Common myeloid progenitor, CD34-positive (primary cell): ENCODE data around the gene ENO1.
"Not testable (repeated sequence)": the region's sequence is repeated elsewhere in the genome, so short reads cannot be mapped to it uniquely, and the experiment has no call there.

Source experiments
- CTCF ChIA-PET: fragments of 350-600 bp; sonication (Branson Sonifier 250); formaldehyde crosslinking; loops from one replicate; lab custom pipeline; 2021; ENCODE audit warnings: antibody characterized with exemption; lab: Charles Lee
- POLR2A ChIA-PET: fragments of 350-600 bp; sonication (Branson Sonifier 250); formaldehyde crosslinking; loops from one replicate; lab custom pipeline; 2021; ENCODE audit warnings: antibody characterized with exemption; lab: Charles Lee
- DNase-seq, 3 donors: peaks; one replicate each; pipeline versions ENCODE4 v3.0.0 to v3.0.0-alpha.2; 2013
- H3K27ac ChIP-seq, 2 experiments: 1 replicate in 1 of 2; 2 replicates in 1 of 2; pipeline ENCODE4 v1.7.0; 2013; ENCODE audit warnings: inconsistent platforms in 2 of 2, low read length in 2 of 2, mild to moderate bottlenecking in 2 of 2, low read depth in 1 of 2, moderate library complexity in 1 of 2; ENCODE audit not compliant: severe bottlenecking in 2 of 2, insufficient read depth in 1 of 2, poor library complexity in 1 of 2
- H3K27me3 ChIP-seq, 5 experiments: replicated peaks in 2 of 5; 1 replicate in 3 of 5; 2 replicates in 2 of 5; pipeline versions ENCODE4 v1.6.1 to v1.7.0; 2013; ENCODE audit warnings: low read length in 4 of 5, mild to moderate bottlenecking in 2 of 5, moderate library complexity in 2 of 5, inconsistent platforms in 1 of 5; ENCODE audit not compliant: insufficient read depth in 5 of 5, control insufficient read depth in 4 of 5
- H3K36me3 ChIP-seq, 4 experiments: 1 replicate in 2 of 4; 2 replicates in 2 of 4; pipeline versions ENCODE4 v1.6.1 to v1.7.0; 2013; ENCODE audit warnings: low read length in 3 of 4, control low read depth in 1 of 4, mild to moderate bottlenecking in 1 of 4; ENCODE audit not compliant: control insufficient read depth in 4 of 4, insufficient read depth in 4 of 4
- H3K4me1 ChIP-seq, 4 experiments: 1 replicate in 3 of 4; 2 replicates in 1 of 4; pipeline versions ENCODE4 v1.6.1 to v1.7.1; 2013; ENCODE audit warnings: low read length in 3 of 4, mild to moderate bottlenecking in 3 of 4, control low read depth in 1 of 4, inconsistent platforms in 1 of 4, moderate library complexity in 1 of 4; ENCODE audit not compliant: control insufficient read depth in 4 of 4, insufficient read depth in 4 of 4; ENCODE audit errors: control extremely low read depth in 1 of 4
- H3K4me3 ChIP-seq, 7 experiments: 1 replicate in 4 of 7; 2 replicates in 3 of 7; pipeline versions ENCODE4 v1.5.1 to v1.7.0; 2013; ENCODE audit warnings: mild to moderate bottlenecking in 7 of 7, low read length in 6 of 7, moderate library complexity in 6 of 7, inconsistent platforms in 2 of 7, low read depth in 2 of 7, control low read depth in 1 of 7; ENCODE audit not compliant: insufficient read depth in 4 of 7, control insufficient read depth in 1 of 7; ENCODE audit errors: extremely low read depth in 1 of 7
- H3K9me3 ChIP-seq, 5 experiments: 1 replicate in 4 of 5; 2 replicates in 1 of 5; pipeline versions ENCODE4 v1.6.1 to v1.7.1; 2013; ENCODE audit warnings: low read length in 4 of 5, mild to moderate bottlenecking in 2 of 5, inconsistent platforms in 1 of 5, low read depth in 1 of 5, moderate library complexity in 1 of 5; ENCODE audit not compliant: control insufficient read depth in 4 of 5, insufficient read depth in 2 of 5; ENCODE audit errors: control extremely low read depth in 1 of 5
- WGBS: methylation state at CpG from one replicate; pipeline ENCODE4 v1.1.5; 2013; ENCODE audit not compliant: insufficient coverage; 5-methylcytosine and 5-hydroxymethylcytosine counted together

Gene ENO1

DNA sequence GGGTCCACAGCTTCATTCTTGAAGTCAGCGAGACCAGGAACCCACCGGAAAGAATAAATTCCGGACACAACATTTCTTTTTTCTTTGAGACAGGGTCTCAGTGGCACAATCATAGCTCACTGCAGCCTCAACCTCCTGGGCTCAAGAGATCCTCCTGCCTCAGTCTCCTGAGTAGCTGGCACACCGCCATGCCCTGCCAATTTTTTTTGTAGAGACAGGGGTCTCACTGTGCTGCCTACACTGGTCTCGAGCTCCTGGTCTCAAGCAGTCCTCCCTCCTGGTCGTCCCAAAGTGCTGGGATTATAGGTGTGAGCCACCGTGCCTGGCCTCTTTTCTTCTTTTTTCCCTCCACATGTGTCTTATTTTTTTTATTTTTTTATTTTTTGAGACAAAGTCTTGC, 20.6 kb upstream of the ENO1 start:
- no peak for DNase-seq
- H3K27ac ChIP-seq = no peak overlapping the region
- ChIA-PET CTCF (interaction anchor here (0.7 to 1.2 kb wide), 5 partner anchors 12 to 33 kb away, joined by 3 read pairs; no protein-coding TSS in a partner anchor), POLR2A (no interaction called here)
- no peak overlapping the region for H3K4me3 ChIP-seq
- H3K9me3 ChIP-seq = no peaks in the 10 kb centered on the region
- no peaks in the 10 kb centered on the region for H3K27me3 ChIP-seq
- peaks cover 0 to 3% (median 0%) of the 10 kb centered on the region in 4 experiments for H3K4me1 ChIP-seq
- WGBS = 97% methylated on average over 5 of the region's 7 CpGs
- H3K36me3 ChIP-seq = no peaks in the 10 kb centered on the region

DNA sequence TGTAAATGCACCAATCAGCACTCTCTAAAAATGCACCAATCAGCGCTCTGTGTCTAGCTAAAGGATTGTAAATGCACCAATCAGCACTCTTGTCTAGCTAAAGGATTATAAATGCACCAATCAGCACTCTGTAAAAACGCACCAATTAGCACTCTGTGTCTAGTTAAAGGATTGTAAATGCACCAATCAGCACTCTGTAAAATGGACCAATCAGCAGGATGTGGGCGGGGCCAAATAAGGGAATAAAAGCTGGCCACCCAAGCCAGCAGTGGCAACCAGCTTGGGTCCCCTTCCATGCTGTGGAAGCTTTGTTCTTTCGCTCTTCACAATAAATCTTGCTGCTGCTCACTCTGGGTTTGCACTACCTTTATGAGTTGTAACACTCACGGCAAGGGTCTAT, 19.9 kb upstream of the ENO1 start:
- H3K36me3 ChIP-seq, POLR2A ChIA-PET, H3K4me3 ChIP-seq, H3K4me1 ChIP-seq, DNase-seq, H3K27ac ChIP-seq, H3K27me3 ChIP-seq, H3K9me3 ChIP-seq: not testable (repeated sequence)
- WGBS = 89% methylated on average over 4 of the region's 5 CpGs
- CTCF ChIA-PET = interaction anchor here (1.0 to 1.2 kb wide), 4 partner anchors 18 to 32 kb away, joined by 3 read pairs; no protein-coding TSS in a partner anchor

DNA sequence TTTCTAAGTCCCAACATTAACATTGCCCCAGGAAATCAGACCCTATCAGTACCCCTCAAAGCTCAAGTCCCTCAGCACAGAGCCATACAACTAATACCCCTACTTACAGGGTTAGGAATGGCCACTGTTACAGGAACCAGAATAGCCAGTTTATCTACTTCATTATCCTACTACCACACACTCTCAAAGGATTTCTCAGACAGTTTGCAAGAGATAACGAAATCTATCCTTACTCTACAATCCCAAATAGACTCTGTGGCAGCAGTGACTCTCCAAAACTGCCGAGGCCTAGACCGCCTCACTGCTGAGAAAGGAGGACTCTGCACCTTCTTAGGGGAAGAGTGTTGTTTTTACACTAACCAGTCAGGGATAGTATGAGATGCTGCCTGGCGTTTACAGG, 19.0 kb upstream of the ENO1 start:
- CTCF ChIA-PET = not testable (repeated sequence)

DNA sequence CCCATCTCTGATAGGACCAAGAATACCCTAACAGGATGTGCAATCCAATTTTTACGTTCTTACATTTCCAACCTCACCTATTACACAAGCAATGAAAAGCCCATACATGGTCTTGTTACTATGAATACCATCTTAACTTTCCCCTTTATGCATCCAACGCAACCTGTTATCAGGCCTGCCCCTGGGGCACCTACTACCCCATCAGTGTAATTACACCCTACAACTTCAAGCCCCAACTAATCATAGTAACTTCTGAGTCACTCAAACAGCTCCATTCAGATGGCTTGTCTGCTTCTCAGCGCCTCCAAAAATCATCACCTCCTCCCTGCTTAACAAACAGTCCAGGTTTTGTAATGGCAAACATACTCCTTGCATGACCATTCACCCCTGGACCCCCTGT, 18.3 kb upstream of the ENO1 start:
- H3K9me3 ChIP-seq, DNase-seq, H3K27ac ChIP-seq, H3K4me3 ChIP-seq, H3K4me1 ChIP-seq, H3K27me3 ChIP-seq, POLR2A ChIA-PET, H3K36me3 ChIP-seq: not testable (repeated sequence)
- WGBS = 89% methylated on average over 3 of the region's 3 CpGs
- CTCF ChIA-PET = interaction anchor here (1.6 kb wide), 1 partner anchor 11 kb away, joined by 4 read pairs; no protein-coding TSS in a partner anchor

More for the DNA sequence above, 19.0 kb upstream of the ENO1 start:
- DNase-seq, H3K4me1 ChIP-seq, POLR2A ChIA-PET, H3K36me3 ChIP-seq, H3K27me3 ChIP-seq, H3K9me3 ChIP-seq, H3K27ac ChIP-seq, H3K4me3 ChIP-seq: not testable (repeated sequence)
- WGBS = 86% methylated on average over 1 of the region's 4 CpGs

DNA sequence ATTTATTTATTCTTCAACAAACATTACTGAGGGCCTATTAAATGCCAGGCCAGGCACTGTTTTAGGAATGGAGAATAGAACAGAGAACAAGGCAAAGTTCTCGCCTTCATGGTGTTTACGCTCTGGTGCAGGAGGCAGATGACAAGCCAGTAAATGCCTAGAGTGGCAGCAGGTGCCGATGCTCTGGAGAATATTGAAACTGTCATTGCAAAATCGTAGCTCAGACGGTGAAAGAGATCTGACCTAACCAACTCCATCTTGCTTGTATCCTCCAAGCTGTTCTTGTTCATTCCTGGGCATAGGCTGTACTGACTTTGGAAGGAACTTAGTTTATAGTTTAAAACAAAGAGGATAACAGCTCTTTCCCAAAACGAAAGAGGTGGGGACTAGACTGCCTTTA, 13.5 kb upstream of the ENO1 start:
- Histone ChIP-seq H3K27ac (no peak overlapping the region), H3K36me3 (no peaks in the 10 kb centered on the region), H3K4me3 (no peak overlapping the region), H3K9me3 (no peaks in the 10 kb centered on the region), H3K27me3 (no peaks in the 10 kb centered on the region), H3K4me1 (no peaks in the 10 kb centered on the region)
- WGBS = 100% methylated on average over 2 of the region's 6 CpGs
- no peak for DNase-seq
- POLR2A ChIA-PET = no interaction called here
- CTCF ChIA-PET = interaction anchor here (3.6 kb wide), 1 partner anchor 12 kb away, joined by 11 read pairs; no protein-coding TSS in a partner anchor

DNA sequence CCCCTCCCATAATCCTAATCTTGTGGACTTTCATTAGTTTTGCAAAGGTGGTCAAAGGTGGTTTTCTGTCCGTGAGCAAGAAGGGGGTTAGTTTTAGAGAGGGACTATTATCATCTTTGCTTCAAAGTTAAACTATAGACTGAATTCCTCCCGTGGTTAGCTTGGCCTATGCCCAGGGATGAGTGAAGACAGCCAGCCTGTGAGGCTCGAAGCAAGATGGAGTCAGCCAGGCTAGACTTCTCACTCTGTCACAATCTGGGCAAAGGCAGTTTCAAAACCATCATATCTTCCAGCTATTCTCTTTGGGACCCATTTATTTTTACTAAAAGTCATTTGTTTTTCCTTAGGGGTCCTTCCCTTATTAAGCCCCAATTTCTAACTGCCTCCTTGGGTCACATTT, 12.9 kb upstream of the ENO1 start:
- ChIA-PET CTCF (interaction anchor here (3.6 kb wide), 1 partner anchor 11 kb away, joined by 11 read pairs; no protein-coding TSS in a partner anchor), POLR2A (no interaction called here)
- no peak overlapping the region for H3K4me3 ChIP-seq
- H3K27me3 ChIP-seq = no peaks in the 10 kb centered on the region
- no peak for DNase-seq
- H3K4me1 ChIP-seq = no peaks in the 10 kb centered on the region
- WGBS = 94% methylated on average over 2 of the region's 3 CpGs
- no peaks in the 10 kb centered on the region for H3K36me3 ChIP-seq
- no peak overlapping the region for H3K27ac ChIP-seq
- no peaks in the 10 kb centered on the region for H3K9me3 ChIP-seq

DNA sequence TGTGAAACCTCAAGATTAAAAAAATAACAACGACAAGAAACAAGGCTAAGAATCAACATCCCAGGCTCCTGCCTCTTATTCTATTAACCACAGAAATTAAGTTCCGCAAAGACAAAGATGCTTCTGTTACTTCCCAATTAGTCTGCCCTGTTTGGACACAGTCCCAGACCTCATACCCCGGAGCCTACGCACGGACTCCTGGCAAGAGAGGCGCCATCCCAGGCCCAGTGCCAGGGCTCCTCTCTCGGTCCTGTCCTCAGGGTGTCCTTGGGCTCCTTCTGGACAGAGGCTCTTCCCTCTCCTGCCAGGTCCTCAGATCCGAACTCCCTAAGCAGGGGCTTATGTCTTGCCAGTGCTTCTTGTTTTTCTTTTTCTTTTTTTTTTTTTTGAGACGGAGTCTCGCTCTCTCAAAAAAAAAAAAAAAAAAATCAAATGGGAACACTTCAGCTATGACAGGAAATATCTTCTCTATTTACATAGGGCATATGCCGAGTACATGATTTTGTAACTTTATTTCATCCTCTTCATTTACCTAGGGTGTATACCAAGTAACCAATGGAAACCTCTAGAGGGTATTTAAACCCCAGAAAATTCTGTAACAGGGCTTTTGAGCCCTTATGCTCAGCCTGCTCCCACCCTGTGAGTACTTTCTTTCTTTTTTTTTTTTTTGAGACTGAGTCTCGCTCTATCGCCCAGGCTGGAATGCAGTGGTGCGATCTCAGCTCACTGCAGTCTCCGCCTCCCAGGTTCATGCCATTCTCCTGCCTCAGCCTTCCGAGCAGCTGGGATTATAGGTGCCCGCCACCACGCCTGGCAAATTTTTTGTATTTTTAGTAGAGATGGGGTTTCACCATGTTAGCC, 11.7 kb upstream of the ENO1 start:
- Histone ChIP-seq H3K9me3 (no peaks in the 10 kb centered on the region), H3K27me3 (no peaks in the 10 kb centered on the region), H3K4me3 (no peak overlapping the region), H3K4me1 (no peaks in the 10 kb centered on the region), H3K27ac (no peak overlapping the region), H3K36me3 (no peaks in the 10 kb centered on the region)
- DNase-seq = no peak
- POLR2A ChIA-PET = no interaction called here
- 95% methylated on average over 7 of the region's 18 CpGs for WGBS
- CTCF ChIA-PET = no interaction called here
